Fibroblast of lung (primary cell): ENCODE data around the gene PTGES2.

Experiments used
- CTCF ChIP-seq, 2 donors: IDR thresholded peaks in 1 of 2; conservative IDR thresholded peaks in 1 of 2; 1 replicate in 1 of 2; 2 replicates in 1 of 2; pipeline ENCODE4 v1.5.1; 2011 to 2012; ENCODE audit warnings: low read length in 2 of 2, control low read depth in 1 of 2, inconsistent platforms in 1 of 2, low read depth in 1 of 2, mild to moderate bottlenecking in 1 of 2
- EZH2 ChIP-seq: IDR thresholded peaks from 2 replicates; pipeline ENCODE4 v1.5.1; 2012; ENCODE audit warnings: low read length, control low read depth, mild to moderate bottlenecking; ENCODE audit errors: missing control alignments

- TF ChIP-seq CTCF (conservative IDR thresholded peaks at IDR 0.05 in 1 of 2, IDR thresholded peaks at IDR 0.05 in 1 of 2; ENCODE audit: low read depth in 1 of 2, low read length in 2 of 2) (no peak), EZH2 (no peak)
Measured at GRCh38 chr9:128139621-128140020, 12.1 kb upstream of the PTGES2 start.
